ENCODE results near the gene TDRD1.

TDRD1 gene

DNA sequence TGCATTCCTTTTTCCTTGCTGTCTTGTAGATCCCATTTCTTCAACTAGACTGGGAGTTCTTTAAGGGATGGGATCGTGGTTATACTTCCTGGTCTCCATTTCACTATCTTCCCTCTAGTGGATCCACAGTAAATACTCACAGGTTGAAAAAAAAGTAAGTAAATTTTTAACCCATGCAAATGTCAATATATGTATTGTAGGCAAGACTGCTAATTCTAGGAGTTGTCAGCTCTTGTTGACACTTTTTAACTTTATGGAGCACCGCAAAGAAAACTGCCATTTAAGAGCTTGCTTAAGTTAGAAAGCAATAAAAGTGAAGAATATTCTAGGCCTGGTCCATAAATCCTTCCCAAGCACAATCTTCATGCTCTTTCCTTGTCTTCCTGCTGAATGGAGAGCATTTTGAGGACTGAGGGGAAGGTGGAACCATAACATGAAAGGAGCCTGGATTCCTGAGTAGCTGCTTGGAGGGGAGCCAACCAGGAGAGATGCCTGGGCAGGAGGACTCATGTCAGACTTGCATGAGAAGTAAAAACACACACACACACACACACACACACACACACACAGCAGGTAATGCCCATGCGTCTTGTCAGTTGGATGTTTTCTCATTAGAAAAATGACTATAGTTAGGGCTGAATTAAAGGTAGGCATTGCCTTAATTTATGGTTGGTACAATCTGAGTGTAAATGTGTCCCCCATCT is 92.1 kb downstream of the TDRD1 start:
- DNase-seq, result no peak

GRCh38 chr10:114271779-114272167 is 92.6 kb downstream of the TDRD1 start:
- no peak for DNase-seq

- no peak for DNase-seq
These were observed 93.5 kb downstream of the TDRD1 start for GRCh38 chr10:114272696-114273095.

GRCh38 chr10:114273910-114274309 is 94.8 kb downstream of the TDRD1 start:
- no peak for DNase-seq

GRCh38 chr10:114274616-114275453 is 95.7 kb downstream of the TDRD1 start:
- no peak for DNase-seq

DNA sequence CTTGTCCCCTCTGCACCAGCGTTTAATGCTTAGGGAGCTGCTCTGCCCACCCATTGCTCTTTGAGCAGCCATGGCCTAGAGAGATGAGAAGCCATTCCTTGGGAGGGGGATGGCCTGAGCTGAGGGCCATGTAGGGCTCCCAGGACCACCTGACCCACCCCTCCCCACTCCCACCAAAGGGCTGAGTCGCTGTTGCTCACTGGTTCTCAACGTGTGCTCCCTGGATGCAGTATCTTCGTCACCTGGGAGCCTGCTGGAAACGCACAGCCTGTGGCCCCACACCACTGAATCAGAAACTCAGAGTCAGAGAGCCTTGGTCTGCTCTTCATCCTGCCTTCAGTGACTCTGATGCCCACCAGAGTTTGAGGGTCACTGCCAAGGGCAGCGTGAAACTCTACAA is 96.9 kb downstream of the TDRD1 start:
- DNase-seq, result no peak

DNA sequence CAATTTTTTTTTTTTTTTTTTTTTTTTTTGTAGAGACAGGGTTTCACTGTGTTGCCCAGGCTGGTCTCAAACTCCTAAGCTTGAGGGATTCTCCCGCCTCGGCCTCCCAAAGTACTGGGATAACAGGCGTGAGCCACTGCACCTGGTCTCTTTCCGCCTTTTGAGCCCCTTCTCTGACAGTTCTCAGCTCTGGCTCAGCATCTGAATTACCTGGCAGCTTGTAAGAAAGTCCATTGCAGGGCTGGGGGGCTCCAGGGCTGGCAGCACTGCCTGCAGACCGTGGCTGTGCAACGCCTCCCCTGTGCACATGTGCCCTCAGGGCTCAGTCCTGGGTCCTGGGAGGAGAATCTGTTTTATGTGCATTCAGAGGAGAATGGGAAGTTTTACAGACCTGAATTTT is 97.5 kb downstream of the TDRD1 start:
- DNase-seq, result no peak

DNA sequence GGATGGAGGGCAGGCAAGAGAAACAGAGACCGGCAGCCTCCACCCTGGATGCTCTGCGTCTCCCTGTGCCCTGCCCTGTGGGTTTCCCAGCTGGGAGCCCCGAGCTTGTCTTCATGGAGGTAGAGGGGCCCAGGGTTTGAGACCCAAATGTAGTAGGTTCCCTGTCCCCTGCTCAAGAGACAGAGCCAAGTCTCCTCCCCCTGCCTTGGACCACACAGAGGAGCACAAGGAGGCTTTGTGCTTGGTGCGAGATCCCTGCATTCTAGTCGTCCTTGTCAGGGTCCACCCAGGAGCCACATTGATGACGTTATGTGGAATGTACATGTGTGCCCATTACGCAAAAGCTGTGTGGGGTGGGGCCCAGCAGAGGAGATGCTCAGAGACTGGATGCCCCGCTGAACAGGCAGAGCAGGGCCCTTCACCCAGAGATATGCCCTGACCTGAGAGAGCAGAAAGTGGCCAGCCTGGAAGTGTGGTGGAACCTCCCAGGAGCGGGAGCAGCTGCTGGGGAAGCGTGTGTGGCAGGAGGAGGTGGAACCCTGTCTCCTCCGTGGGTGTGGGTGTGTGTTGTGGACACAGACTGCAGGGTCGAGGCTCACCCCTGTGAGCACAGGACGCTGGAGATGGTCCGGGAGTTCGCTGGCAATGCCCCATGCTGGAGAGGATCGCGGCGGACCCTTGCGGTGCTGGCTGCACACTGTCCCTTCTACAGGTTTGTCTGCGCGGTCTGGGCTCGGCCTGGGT is 99.2 kb downstream of the TDRD1 start:
- no peak for DNase-seq

DNA sequence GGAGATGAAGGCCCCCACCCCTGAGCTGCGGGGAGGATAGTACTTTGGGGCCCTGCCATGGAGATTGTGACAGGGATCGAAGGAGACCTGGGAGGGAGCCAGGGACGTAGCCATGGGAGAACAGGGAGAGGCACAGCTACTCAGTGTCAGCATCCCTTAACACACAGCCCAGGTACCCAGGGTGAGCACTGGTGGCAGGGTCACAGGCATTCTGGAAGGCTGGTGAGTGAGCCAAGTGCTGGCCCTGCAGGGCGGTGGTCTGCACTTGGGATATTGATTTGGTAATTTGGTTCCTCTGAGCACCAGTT is 99.7 kb downstream of the TDRD1 start:
- DNase-seq, result no peak

- no peak for DNase-seq
These were observed 100.1 kb downstream of the TDRD1 start for GRCh38 chr10:114279289-114279688.

- no peak for DNase-seq
These were observed 100.9 kb downstream of the TDRD1 start for GRCh38 chr10:114279901-114280644.

DNA sequence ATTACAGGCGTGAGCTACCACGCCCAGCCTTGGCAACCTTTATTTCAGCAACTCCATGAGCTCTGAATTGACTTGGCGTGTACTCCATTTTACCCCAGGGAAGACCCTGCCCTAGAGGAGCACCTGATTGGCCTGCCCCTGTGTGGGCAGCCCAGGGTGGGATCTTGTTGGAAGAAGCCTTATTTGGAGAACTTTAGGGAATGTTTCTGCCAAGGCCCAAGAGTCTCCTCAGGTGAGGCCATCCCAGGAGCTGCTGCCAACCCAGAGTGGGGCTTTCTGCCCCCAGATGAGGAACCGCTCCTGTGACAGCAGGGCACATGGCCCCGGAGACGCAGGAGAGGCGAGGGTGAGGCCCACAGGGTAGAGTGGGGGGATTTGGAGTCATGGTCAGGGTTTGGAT is 101.9 kb downstream of the TDRD1 start:
- DNase-seq, result no peak

DNA sequence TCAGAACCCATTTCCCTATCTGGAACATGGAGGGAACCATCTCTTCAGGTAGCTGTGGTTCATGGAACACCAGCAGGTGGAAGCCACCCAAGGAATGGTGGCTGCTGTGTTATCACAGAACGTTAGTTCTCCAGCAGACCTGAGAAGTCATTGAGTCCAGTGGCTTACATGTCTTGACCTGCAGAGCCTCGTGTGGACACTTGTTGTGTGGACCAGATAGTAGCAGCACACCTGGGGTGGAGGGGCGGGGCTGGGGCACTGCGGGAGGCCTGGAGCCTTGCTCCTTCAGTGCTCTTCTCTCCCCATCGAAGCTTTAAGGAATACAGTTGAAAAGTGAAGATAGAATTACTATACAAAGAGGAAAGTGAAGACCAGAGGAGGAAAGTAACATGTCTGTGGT is 102.3 kb downstream of the TDRD1 start:
- DNase-seq, result no peak

All from GF-D8 (cell line).